22Rv1 (cell line): ENCODE results near the gene NIPAL4.

Experiments
- CTCF ChIP-seq: fragments of 450-650 bp; IDR thresholded peaks from 2 replicates; pipeline ENCODE4 v1.5.1; 2017; ENCODE audit warnings: mild to moderate bottlenecking
- ZFX ChIP-seq: fragments of 450-650 bp; IDR thresholded peaks from 2 replicates; pipeline ENCODE4 v1.6.1; 2017; ENCODE audit warnings: antibody characterized with exemption, borderline replicate concordance

- TF ChIP-seq CTCF (no peak), ZFX (no peak)
Measured at GRCh38 chr5:157485811-157486210, 25.8 kb downstream of the NIPAL4 start.
